HG03175 (cell line): ENCODE measurements around the gene COX6A2.

Source experiments
- ATAC-seq: cut with Tn5 transposase; IDR thresholded peaks from one replicate; pipeline ENCODE4 v1.9.1; 2021; ENCODE audit warnings: mild to moderate bottlenecking, moderate library complexity; ENCODE audit not compliant: unreplicated experiment

COX6A2 gene

DNA sequence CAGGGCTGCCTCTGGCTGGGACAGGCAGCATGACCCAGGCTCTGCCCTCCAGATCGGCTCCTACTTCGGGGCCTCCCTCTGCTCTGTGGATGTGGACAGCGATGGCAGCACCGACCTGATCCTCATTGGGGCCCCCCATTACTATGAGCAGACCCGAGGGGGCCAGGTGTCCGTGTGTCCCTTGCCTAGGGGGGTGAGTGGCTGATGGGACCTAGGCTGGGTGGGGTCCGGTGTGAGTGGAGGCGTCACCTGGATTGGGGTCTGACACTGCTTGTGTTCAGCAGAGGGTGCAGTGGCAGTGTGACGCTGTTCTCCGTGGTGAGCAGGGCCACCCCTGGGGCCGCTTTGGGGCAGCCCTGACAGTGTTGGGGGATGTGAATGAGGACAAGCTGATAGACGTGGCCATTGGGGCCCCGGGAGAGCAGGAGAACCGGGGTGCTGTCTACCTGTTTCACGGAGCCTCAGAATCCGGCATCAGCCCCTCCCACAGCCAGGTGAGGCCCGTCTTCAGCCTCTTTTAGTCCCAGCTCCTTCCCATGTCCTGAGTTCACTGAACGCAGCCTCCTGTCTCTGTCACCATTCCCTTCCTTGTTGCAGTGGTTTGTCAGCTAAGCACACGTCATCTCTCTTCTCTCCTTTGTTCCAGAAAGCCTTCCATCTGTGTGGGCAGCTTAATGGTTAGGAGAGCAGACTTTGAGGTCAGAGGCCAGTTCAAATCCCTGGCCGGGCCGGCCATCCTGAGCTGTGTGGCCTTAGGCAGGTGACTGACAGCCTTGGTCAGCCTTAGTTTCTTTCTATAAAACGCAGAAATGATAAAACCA is 16.9 kb downstream of the COX6A2 start:
- ATAC-seq = no peak

DNA sequence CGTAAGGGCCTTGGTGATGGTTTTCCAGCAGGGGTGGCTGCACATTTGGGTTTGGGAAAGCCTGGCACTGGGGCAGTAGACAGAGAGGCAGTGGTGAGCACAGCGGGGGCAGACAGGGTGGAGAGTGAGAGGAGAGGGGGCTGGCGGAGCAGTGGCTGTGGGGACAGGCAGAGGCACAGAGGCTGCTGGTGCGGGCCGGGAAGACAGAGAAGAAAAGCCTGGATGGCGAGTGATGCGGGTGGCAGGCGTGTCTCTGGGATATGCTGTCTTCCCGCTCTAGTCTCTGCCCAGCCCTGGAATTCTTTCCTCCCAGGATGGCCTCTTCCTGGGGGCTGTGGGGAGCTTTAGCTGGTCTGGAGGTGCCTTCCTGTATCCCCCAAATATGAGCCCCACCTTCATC is 18.1 kb downstream of the COX6A2 start:
- ATAC-seq = no peak

DNA sequence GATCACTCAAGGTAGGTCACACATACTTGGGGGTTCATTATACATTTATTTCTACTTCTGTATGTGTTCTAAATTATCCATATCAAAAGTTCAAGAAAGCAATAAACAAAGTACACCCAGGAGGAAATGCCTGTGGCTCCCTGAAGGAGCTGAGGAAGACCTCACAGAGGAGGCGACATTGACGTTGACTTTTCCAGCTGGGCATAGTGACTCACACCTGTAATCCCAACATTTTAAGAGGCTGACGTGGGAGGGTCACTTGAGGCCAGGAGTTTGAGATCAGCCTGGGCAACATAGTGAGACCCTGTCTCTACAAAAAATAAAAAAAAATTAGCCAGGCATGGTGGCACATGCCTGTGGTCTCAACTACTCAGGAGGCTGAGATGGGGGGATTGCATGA is 18.7 kb downstream of the COX6A2 start:
- ATAC-seq = no peak

DNA sequence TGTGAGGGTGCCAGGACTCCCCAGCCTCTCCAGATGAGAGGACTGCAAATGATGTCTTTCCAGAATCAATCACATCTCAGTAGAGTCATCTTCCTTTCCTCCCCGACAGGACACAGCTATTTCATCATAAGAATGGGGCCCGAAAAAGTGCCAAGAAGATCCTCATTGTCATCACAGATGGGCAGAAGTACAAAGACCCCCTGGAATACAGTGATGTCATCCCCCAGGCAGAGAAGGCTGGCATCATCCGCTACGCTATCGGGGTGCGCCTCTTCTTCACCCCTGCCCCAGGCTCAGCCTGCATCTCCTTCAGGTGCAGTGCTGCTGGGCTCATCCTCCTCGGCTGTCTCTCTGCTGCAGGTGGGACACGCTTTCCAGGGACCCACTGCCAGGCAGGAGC is 20.8 kb downstream of the COX6A2 start:
- ATAC-seq = no peak

DNA sequence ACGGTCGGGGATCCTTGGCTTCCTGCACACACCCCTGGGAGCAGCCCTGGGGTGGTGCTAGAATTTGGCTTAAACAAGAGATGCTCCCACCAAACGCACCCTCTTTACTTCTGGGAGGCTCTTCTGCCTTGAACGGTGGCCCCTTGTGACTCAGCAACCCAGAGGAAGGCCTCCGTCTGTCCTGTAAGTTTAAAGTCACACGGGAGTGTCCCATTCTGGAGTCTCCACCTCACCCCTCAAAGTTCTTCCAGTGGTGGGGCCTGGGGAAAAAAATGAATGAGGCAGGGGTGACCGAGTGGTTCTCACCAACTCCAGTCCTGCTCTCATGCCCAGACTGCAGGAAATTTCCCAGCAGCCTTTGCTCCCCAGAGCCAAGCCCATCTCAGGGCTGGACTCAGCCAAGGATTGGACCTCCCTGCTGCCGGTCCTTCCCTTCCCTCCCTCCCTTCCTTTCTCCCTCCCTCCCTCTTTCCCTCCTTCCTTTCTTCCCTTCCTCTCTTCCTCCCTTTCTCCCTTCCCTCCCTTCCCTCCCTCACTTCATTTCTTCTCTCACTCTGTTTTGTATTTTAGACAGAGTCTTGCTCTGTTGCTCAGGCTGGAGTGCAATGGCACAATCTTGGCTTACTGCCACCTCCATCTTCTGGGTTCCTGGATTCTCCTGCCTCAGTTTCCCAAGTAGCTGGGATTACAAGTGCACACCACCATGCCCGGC is 23.7 kb downstream of the COX6A2 start:
- ATAC-seq = no peak

DNA sequence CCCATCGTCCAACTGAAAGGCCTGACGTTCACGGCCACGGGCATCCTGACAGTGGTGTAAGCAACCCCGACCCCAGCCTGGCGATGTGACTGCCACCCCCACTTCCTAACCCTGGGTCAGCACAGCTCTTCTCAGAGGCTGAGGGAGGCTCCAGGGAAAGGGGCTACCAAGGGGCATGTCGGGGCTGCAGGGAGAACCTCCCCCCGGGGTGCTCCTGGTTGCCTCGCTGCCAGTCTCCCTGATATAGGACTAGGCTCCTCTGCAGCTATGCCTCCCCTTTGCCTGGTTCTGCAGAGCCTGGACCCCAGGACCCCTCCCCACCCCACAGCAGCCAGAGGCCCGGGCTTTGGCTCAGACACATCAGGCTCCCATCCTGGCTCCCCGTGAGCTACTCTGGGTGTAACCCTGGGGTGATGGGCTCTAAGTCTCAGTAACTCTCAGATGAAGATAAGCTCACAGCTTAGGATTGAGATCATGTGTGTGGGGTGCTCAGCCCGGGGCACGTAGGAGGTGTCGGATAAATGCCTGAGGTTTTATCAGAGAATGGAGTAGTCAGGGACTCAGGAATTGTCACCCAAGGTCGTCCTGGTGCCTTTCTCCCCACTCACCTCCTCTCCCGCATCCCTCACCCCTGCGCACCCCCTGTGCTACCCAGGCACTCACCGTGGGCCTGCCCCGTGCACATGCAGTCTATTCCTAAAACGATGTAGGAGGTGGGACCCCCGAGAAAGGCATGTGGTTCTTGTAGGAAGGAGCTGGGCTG is 24.4 kb downstream of the COX6A2 start:
- ATAC-seq = no peak

DNA sequence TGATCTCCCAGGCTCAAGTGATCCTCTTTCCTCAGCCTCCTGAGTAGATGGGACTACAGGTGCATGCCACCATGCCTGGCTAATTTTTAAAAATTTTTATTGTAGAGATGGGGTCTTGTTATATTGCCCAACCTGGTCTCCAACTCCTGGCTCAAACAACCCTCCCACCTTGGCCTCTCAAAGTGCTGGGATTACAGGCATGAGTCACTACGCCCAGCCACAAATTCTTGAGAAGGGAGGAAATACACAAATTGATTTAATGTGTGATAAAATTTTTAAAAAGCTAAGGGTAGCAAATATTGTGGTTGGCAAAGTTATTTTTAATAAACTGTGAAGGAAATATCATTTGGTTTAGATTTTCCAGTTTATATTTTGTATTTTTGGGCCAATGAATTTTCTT is 25.5 kb downstream of the COX6A2 start:
- no peak for ATAC-seq

DNA sequence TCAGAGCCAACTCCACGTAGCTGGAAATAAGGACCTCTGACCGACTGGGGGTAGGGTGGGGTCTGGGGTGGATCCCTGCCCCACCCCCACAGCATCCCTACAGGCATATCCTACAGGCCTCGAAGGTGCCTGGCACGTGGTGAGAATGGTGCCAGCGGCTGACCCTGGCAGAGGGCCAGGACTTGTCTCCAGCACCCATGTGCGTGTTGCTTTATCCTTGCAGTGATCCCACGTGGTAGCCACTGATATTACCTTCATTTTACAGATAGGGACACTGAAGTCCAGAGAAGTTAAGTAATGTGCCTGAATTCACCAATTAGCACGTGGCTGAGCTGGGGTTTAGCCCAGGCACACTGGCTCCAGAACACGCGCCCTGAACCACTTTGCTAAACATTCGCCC is 26.7 kb downstream of the COX6A2 start:
- ATAC-seq = no peak

DNA sequence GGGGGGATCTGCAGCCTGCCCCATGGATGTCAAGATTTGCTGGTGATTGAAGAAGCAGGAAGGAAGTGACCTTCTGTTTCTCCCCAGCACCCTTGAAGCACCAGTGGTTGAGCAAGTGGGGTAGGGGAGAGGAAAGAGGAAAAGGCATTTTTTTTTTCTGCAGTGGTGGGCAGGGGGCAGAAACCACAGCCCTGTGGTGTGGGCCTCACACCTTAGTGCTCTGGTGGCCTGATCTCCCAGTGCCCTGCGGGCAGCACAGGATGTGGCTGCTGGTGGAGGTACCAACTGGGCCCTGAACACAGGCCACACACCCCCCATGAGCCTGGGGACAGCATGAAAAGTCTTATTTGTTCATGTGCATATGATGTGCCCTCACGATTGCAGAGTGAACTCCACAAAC is 28.0 kb downstream of the COX6A2 start:
- no peak for ATAC-seq

DNA sequence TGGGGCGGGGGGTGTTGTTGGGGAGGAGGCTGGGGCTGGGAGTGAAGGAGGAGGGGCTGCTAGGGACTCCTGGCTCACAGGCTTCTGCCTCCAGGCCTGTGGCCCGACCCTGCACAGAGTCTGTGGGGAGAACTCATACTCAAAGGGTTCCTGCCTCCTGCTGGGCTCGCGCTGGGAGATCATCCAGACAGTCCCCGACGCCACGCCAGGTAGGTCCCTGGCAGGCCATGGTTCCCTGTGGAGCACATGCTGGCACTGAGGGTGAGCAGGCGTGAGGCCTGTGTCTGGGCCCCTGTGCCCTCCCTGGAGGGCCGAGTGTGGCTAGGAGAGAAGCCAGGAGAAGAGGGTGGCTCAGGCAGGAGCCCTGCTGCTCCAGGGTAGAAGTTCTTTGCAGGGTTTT is 30.5 kb downstream of the COX6A2 start:
- ATAC-seq = no peak

DNA sequence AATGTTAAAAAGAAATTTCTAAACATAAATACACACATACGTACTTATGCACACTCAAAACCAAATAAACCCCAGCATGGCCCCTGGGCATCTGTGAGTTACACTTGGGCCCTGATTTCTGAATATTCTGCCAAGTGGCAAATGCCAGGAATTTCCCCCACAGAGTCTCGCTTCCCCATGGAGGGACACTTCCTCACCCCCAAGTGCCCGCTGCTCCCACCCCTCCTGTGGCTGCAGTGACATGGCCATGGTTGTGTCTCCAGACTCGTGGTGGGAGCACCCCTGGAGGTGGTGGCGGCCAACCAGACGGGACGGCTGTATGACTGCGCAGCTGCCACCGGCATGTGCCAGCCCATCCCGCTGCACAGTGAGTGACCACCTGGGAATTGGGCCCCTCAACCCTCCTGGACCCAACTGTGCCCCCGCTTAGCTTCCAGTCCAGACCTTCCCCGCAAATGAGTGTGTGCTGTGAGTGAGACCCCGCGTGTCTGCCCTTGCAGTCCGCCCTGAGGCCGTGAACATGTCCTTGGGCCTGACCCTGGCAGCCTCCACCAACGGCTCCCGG is 31.0 kb downstream of the COX6A2 start:
- ATAC-seq = no peak

DNA sequence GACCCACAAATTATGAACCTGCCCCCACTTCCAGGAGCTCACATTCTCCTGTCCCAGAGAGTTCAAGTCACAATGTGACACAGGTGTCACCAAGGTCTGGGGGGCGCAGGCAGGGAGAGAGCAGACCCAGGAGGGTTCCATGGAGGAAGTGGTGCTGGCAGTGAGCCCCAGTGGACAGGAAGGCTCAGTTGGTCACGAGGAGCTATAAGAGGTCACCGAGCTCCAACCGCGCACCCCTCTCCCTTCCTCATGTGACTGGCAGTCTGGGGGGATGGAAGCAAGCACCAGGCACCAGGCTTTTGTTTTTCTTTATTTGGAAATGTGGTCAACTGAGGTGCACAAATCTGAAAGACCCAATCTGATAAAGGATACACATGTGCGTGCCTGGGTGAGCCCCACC is 32.5 kb downstream of the COX6A2 start:
- no peak for ATAC-seq

DNA sequence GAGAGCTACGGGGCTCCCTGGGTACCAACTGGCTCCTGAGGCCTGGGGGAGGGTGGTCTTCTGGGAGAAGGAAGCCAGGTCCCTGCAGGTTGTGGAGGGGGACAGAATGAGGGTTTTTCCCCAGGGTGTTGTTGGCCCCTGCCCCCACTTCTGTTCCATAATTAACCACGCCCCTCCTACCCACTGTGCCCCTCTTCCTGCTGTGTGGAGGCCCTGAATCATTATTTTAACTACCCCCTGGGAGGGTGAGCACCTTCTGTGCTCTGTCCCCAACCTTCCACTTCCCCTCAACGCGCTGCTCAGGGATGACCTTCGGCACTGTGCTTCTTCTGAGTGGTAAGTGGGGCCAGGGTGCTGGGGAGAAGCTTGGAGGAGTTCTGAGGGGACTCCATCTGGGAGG is 35.1 kb downstream of the COX6A2 start, which contains the start of gene ITGAD:
ITGAD (plus strand) TSS at position 280 of the 400 bp plus-strand sequence; CDS start at position 306, 26 bp downstream.
- no peak for ATAC-seq

DNA sequence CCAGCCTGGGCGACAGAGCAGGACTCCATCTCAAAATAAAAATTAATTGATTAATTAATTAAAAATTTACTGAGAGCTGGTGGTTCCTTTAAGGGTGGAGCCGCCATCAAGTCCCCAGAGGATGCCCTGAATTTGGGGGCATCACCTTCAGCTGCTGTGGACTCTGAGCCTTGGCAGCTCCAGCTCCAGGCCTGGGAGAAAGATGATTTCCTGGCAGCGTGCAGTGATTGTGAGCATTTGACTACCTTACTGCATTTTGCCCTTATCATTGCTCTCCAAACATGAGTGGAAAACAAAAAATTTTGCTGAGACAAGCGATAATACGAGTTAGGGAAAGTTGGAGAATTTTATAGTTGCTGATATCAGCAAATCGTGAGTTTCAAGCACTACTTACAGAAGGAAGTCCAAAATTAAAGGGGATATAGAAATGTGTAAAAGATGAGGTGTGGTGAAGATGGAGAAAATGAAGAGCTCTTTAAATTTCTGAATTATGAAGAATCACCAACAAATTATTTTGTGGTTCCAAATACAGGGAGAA is 37.6 kb downstream of the COX6A2 start:
- no peak for ATAC-seq

DNA sequence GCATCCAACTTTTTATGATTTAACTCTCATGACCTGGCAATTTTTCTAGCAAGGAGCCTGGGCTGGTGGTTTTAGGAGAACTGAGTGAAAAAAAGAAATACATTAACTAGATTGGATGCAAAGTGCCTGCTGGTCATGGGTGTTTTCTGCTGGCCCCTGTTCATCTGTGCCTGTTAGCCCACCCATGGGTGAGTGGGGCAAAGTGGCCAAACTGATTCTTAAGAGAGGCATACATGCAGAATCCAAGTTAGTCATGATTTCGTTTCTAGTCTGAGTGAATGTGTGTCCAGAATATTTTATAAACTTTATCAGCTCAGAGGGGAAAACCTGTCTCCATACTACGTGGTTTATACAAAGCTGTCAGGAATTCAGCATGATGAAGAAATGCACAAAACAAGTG is 39.6 kb downstream of the COX6A2 start:
- ATAC-seq = no peak

DNA sequence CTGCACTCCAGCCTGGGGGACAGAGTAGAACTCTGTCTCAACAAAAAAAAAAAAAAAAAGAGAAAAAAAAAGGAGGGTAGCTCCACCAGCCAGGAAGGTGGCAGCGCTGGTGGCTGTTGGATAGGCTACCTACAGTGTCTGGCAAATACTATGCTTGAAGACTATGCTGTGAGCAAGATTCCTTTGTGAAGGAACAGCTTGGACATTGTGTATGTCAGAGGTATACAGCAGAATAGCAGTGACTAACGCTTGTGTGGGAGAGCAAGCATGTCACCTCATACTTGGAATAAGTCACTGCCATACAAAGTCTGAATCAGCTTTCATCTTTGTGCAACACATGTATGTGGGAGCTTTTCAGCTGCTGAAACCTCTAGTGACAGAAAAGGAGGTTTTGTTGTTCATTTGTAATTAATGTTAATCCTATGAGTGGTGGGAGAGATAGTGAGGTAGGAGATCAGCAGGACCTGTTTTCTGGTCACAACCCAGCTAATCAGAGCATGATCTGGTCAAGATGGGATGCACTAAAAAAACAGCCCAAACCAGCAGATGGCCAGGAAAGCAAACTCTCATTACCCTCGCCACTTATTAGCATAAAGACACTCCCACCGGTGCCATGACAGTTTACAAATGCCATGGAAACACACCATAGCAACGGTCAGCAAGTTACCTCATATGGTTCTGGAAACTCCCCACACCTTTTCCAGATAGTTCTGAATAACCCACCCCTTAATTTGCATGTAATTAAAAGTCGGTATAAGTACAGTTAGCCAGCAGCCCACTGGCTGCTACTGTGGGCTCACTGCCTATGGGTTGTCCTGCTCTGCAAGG is 41.8 kb downstream of the COX6A2 start:
- ATAC-seq = peak; percentile 81

DNA sequence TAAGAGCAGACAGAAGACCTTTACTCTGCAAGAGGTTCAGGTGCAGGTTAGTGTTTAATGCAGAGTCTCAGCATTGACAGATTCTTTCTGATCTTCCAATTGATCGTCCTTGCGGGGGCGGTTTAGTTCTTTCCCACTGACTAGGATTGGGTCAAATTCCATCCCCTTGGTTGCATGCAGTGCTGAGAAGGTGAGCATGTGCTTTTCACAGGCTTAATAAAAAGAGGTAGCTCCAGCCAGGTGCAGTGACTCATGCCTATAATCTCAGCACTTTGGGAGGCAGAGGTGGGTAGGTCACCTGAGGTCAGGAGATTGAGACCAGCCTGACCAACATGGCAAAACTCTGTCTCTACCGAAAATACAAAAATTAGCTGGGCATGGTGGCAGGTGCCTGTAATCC is 42.5 kb downstream of the COX6A2 start:
- no peak for ATAC-seq

DNA sequence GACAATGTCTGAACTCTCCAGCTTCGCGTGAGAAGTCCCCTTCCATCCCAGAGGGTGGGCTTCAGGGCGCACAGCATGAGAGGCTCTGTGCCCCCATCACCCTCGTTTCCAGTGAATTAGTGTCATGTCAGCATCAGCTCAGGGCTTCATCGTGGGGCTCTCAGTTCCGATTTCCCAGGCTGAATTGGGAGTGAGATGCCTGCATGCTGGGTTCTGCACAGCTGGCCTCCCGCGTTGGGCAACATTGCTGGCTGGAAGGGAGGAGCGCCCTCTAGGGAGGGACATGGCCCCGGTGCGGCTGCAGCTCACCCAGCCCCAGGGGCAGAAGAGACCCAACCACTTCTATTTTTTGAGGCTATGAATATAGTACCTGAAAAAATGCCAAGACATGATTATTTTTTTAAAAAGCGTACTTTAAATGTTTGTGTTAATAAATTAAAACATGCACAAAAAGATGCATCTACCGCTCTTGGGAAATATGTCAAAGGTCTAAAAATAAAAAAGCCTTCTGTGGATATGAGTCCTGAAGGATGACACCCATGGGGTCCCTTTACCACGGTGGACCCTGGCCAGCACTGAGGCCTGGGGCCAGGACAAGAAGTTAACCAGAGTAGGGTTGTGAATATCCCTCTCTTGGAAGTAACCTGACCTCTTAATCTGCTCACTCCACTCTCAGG is 45.5 kb downstream of the COX6A2 start:
- ATAC-seq = peak; percentile 42

DNA sequence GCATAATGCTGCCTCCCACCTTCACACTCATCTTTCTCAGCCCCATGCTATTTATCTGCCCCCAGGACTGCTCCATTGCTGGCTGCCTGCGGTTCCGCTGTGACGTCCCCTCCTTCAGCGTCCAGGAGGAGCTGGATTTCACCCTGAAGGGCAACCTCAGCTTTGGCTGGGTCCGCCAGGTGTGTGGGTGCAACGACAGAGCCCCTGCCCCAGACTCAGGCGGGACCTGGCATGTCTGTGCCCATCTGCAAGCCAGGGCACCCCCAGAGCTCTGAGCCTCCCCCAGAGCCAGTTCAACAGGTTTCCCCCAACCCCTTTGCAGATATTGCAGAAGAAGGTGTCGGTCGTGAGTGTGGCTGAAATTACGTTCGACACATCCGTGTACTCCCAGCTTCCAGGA is 48.0 kb downstream of the COX6A2 start:
- no peak for ATAC-seq
